Lower lobe of right lung (tissue), 2 donors: ENCODE data around the gene KCNH8. TPM values are rescaled to one million over a fixed set of nuclear protein-coding genes. Genes with fewer than 3 reads are reported as not detected.

Experiments used
- ATAC-seq, 2 donors: fragments of 200-7000 bp; cut with Tn5 transposase; one replicate each; pipeline ENCODE4 v1.9.1; 2020 to 2022; ENCODE audit warnings: mild to moderate bottlenecking in 2 of 2, moderate library complexity in 2 of 2
- DNase-seq: peaks from one replicate; pipeline ENCODE4 v3.0.0-alpha.2; 2020
- H3K27ac ChIP-seq: fragments of 200-600 bp; one replicate; pipeline ENCODE4 v1.8.0; 2022
- H3K27me3 ChIP-seq: fragments of 200-600 bp; one replicate; pipeline ENCODE4 v1.8.0; 2022; ENCODE audit warnings: low read depth
- H3K36me3 ChIP-seq: fragments of 200-600 bp; one replicate; pipeline ENCODE4 v1.8.0; 2022; ENCODE audit warnings: mild to moderate bottlenecking
- H3K4me1 ChIP-seq: fragments of 200-600 bp; one replicate; pipeline ENCODE4 v1.8.0; 2022
- H3K4me3 ChIP-seq: fragments of 200-600 bp; one replicate; pipeline ENCODE4 v1.8.0; 2022; ENCODE audit warnings: mild to moderate bottlenecking
- H3K9me3 ChIP-seq: fragments of 200-600 bp; one replicate; pipeline ENCODE4 v1.8.0; 2022
- CTCF ChIP-seq: fragments of 200-600 bp; IDR thresholded peaks from one replicate; pipeline ENCODE4 v1.8.0; 2022; ENCODE audit warnings: antibody characterized with exemption, mild to moderate bottlenecking
- intact Hi-C: fragments of 100-400 bp; cut with DNase I; formaldehyde crosslinking; loops from one replicate; pipeline ENCODE4 v1.11.0; 2022
- total RNA-seq: library from RNA; stranded (reverse); fragmentation: NEBNext Ultra II Directional; extraction: Animal tissue kit (Norgen Biotek cat#: 25700); gene quantifications from one replicate; pipeline ENCODE4 v1.2.1, GENCODE V29; 2021
- donor health status: DM: no; HTN: yes; CAD: no; lungs with severe emphysema.

Gene KCNH8
- total RNA-seq, 1 donor from 2014 or later = 0.12 TPM

GRCh38 chr3:19183584-19183983, 35.3 kb downstream of the KCNH8 start:
- Histone ChIP-seq H3K36me3 (no peaks in the 10 kb centered on the region), H3K4me3 (no peak overlapping the region)
- intact Hi-C loops = no loop called here

GRCh38 chr3:19190126-19190525, 41.8 kb downstream of the KCNH8 start:
- intact Hi-C loops = no loop called here
- Histone ChIP-seq H3K27ac (no peak overlapping the region), H3K27me3 (no peaks in the 10 kb centered on the region), H3K4me3 (no peak overlapping the region), H3K36me3 (no peaks in the 10 kb centered on the region), H3K4me1 (no peaks in the 10 kb centered on the region), H3K9me3 (no peaks in the 10 kb centered on the region)
- no peak for ATAC-seq
- DNase-seq = no peak
- no peak for TF ChIP-seq CTCF

More at GRCh38 chr3:19183584-19183983, 35.3 kb downstream of the KCNH8 start:
- no peaks in the 10 kb centered on the region for H3K9me3 ChIP-seq
- TF ChIP-seq CTCF = no peak
- H3K4me1 ChIP-seq = no peaks in the 10 kb centered on the region
- DNase-seq (no peak), ATAC-seq (no peak)
- H3K27me3 ChIP-seq = no peaks in the 10 kb centered on the region
- H3K27ac ChIP-seq = no peak overlapping the region

GRCh38 chr3:19190602-19191001, 42.3 kb downstream of the KCNH8 start:
- ATAC-seq (no peak), DNase-seq (no peak)
- Histone ChIP-seq H3K27me3 (no peaks in the 10 kb centered on the region), H3K9me3 (no peaks in the 10 kb centered on the region), H3K36me3 (no peaks in the 10 kb centered on the region), H3K4me1 (no peaks in the 10 kb centered on the region), H3K27ac (no peak overlapping the region), H3K4me3 (no peak overlapping the region)
- intact Hi-C loops = no loop called here
- TF ChIP-seq CTCF = no peak

GRCh38 chr3:19199131-19199530, 50.8 kb downstream of the KCNH8 start:
- ATAC-seq (no peak), DNase-seq (no peak)
- TF ChIP-seq CTCF = no peak
- intact Hi-C loops = no loop called here
- H3K4me1 ChIP-seq = no peaks in the 10 kb centered on the region
- H3K27ac ChIP-seq = no peak overlapping the region
- no peak overlapping the region for H3K4me3 ChIP-seq
- H3K9me3 ChIP-seq = no peaks in the 10 kb centered on the region
- H3K27me3 ChIP-seq = no peaks in the 10 kb centered on the region
- no peaks in the 10 kb centered on the region for H3K36me3 ChIP-seq

- ATAC-seq = no peak
- H3K4me3 ChIP-seq = no peak overlapping the region
- no peaks in the 10 kb centered on the region for H3K9me3 ChIP-seq
- no peaks in the 10 kb centered on the region for H3K36me3 ChIP-seq
- H3K27ac ChIP-seq = no peak overlapping the region
- intact Hi-C loops = no loop called here
- no peaks in the 10 kb centered on the region for H3K4me1 ChIP-seq
- no peaks in the 10 kb centered on the region for H3K27me3 ChIP-seq
- DNase-seq = no peak
- TF ChIP-seq CTCF = no peak
These were observed 54.0 kb downstream of the KCNH8 start for GRCh38 chr3:19202303-19202702.

GRCh38 chr3:19202754-19203153, 54.4 kb downstream of the KCNH8 start:
- Histone ChIP-seq H3K27ac (no peak overlapping the region), H3K4me3 (no peak overlapping the region), H3K27me3 (no peaks in the 10 kb centered on the region), H3K9me3 (no peaks in the 10 kb centered on the region), H3K36me3 (no peaks in the 10 kb centered on the region), H3K4me1 (no peaks in the 10 kb centered on the region)
- intact Hi-C loops = no loop called here
- DNase-seq (no peak), ATAC-seq (no peak)
- TF ChIP-seq CTCF = no peak
